NCI-H1105 (cell line): ENCODE measurements around the gene SLC26A3.

Source experiments
- DNase-seq: peaks from one replicate; lab custom pipeline; 2025; lab: John Stamatoyannopoulos, UW

SLC26A3 gene

DNA sequence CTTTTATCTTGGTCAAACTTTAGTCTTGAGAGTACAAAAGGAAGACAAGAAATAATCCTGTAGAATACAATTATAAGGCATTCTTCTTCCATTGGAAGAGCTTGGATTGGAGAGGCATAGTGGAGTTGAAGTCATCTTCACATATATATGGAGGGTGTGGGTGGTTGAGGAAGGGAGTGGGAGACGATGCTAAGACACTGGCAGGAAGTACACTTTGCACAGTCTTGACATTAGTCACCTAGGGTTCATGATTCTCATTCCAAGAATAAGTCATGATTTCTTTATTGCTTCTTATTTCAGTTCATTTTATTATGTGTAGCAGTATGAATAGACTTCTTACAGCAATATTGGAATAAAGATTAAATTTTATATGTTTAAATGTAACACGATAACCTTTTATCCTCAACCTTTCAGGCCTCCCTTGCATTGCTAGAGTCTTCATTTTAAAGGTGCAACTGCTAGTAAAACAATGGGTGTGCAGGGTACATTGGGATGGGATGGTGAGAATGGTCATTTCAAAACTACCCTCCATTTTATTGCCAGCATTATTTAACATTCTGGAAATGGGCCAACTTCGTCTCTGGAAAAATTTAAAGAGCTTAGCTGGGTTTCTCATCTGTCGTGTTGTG, 12.3 kb upstream of the SLC26A3 start:
- no peak for DNase-seq

DNA sequence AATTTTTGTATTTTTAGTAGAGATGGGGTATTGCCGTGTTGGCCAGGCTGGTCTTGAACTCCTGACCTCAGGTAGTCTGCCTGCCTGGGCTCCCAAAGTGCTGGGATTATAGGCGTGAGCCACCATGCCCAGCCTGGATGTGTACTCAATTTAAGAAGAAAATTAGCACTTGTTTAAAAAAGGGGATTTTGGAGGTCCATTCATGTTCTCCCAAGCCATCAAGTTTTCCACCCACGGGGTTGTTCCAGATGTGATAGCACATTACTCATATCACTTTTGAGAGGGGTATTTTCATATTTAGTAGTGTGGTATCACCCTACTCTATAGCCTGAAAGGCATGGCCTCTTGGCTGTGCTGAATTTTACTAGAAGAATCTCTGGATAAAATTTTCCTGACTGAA, 10.5 kb upstream of the SLC26A3 start:
- no peak for DNase-seq

DNA sequence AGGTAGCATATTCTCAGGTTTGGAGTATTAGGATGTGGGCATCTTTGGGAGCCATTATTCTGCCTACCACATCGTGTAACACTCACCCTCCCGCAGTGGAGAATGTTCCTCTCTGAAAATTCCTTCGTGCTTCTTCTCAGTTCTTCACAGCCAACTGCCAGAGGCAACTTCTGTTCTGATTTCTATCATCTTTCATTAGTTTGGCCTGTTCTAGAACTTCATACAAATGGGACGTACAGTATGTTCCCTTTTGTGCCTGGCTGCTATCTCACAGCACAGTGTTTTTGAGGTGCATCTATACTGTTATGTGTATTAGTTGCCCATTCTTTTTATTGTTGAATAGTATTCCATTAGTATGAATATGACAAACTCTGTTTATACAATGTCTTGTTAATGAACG, 8.9 kb upstream of the SLC26A3 start:
- DNase-seq = no peak

DNA sequence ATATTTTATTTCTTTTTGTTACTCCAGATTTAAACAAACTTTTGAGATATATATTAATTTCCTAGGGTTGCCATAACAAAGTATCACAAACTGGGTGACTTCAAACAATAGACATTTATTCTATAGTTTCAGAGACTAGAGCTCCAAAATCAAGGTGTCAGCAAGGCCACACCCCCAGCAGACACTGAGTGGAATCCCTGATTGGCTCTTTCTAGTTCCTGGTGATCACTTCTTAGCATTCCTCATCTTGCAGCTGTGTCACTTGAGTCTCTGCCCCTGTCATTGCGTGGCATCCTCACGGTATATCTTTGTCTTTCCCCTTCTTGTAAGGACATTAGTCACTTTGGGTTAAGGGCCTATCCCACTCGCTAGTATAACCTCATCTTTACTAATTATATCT, 7.6 kb upstream of the SLC26A3 start:
- DNase-seq = no peak

DNA sequence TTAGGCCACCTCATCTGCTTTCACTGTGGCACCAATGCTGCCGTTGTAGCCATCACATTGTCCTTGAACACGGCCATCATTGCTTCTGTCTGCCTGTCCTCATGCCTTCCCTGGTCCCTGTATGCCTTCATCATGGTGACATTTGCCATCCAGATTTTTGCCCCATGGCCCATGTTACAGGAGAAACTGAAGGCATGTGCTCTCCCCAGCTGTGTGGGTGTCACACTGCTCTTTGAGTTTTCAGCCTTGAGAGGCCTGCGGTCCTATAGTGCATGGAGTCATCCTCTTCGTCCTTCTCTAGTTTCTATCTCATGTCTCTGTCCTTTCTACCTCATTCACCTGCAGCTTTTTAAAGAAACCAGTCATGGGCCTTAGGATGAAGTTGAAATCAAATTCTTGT, 6.2 kb upstream of the SLC26A3 start:
- no peak for DNase-seq

DNA sequence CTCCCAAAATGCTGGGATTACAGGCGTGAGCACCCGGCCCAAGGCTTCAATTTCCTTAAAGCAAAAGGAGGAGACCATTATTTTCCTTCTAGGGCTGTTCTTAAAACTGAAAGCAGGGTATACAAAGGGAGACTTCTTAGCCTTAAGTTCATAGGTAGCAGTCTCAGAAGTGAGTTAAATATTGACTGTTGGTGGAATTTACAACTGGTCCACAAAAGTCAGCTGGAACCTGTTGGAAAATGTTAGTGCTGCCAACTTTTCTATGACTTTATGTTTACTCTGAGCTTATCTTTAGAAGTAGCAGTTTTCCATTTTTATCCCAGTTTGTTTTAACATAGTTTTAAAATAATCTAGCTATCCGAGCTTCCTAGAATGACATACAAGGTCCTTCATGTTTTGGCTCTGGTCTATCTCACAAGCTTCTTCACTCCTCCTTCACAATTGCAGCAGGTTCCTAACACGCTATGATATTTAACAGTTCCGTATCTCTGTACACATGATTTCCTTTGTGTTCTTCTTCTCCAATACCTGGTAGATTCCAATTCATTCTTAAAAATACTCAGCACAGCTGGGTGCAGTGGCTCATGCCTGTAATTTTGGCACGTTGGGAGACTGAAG, 3.3 kb downstream of the SLC26A3 start:
- DNase-seq = no peak

DNA sequence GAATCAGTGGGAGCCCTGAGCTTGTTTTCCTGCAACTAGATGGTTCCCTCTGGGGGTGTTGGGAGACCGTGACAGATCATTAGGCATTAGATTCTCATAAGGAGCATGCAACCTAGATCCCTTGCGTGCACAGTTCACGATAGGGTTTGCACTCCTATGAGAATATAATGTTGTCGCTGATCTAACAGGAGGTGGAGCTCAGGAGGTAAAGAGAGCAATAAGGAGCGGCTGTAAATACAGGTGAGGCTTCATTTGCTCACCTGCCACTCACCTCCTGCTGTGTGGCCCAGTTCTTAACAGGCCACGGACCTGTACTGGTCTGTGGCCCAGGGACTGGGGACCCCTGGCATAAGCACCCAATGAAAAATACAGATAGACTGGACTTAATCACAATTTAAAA, 10.7 kb downstream of the SLC26A3 start:
- no peak for DNase-seq

DNA sequence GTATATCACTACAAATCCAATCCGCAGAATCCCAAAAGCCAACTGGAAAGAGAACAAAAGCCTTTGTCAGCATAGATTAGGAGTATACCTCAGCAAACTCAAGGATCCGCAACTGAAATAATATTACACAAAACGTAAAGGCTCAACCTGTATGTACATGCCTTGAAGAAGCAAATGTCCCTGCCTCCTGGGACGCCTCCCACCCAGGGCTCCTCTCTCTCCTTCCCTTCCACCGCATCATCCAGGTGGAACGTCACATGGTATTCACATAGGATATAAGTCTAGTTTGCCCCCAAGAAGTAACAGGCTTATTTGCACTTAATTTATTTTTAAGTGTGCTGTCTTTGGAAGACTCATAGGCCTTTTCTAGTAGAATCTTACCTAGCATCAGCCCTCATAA, 13.4 kb downstream of the SLC26A3 start:
- DNase-seq = no peak

DNA sequence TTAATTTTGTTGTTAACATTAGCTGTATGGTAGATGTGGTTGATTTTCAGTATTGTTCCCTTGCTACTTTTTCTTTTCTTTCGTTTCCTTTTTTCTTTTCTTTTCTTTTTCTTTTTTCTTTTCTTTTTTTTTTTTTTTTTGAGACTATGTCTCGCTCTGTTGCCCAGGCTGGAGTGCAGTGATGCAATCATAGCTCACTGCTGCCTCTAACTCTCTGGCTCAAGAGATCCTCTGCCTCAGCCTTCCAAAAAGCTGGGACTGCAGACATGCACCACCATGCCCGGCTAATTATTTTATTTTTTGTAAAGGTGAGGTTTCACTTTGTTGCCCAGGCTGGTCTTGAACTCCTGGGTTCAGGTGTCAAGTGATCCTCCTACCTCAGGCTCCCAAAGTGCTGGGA, 14.4 kb downstream of the SLC26A3 start:
- no peak for DNase-seq

DNA sequence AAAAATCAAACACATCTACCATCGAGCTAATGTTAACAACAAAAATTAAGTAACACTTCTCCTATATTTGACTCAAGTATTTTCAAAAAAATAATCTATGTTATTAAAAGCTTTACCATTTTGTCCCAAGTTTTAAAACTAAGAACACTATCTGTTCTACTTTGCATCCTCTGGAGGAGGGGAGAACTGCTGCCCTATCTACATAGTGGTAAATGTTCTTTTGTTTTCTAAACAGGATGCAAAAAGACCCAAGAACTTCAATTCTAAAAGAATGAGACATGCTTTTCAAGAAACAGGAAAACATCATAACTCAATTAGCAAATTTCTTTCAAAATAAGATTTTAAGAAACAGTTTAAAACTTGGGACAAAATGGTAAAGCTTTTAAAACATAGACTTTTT, 14.8 kb downstream of the SLC26A3 start:
- DNase-seq = no peak

DNA sequence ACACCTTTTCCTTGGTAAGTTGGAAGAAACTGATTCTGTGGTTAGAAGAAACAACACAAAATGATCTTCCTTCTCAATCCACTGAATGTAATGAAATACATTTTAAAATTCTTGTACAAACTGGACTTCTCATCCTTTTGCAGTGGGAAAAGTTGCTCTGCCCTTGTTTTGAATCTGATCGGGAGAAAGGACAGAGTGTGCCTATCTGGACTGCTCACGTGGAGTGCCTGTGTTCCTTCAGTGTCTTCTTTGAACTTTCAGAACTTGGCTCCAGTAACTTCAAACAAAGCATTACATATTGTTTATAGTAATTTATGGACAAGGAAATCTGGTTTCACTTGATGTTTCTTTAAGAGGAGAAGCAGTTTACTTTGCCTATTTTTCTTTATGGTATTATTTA, 17.1 kb downstream of the SLC26A3 start:
- no peak for DNase-seq

DNA sequence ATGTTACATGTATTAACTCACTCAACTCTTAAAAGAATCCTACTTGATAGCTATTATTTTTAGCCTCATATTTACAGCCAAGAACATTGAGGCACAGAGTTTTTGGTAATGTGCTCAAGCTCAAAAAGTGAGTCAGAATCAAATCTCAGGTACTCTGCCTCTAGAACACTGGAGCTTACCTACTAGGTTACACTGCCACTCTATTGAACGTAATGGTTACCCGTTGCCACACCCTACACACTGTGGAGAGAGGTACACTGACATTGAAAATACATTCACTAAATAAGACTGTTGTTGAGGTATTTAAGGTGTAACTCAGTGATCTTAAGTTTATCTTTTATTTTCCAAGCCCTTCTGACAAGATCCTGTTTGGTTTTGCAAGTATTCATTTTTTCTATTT, 17.9 kb downstream of the SLC26A3 start:
- DNase-seq = no peak

DNA sequence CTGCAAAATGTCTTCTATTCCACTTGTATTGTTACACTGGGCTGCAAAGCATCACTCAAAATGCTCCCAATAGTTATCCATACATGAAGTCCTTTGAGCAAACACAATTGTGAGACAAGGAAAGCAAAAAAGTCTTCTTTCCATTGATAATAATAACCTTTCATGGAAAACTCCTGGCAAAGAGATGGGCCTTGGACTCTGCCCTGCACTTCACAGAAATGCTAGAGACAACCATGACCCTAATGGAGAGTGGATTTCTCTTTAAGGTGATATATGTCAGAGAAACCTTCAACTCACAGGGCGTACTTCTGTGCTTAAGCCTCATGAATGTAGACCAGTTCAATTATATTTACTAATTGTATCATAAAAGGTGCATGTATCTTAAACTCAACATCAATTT, 19.4 kb downstream of the SLC26A3 start:
- no peak for DNase-seq

DNA sequence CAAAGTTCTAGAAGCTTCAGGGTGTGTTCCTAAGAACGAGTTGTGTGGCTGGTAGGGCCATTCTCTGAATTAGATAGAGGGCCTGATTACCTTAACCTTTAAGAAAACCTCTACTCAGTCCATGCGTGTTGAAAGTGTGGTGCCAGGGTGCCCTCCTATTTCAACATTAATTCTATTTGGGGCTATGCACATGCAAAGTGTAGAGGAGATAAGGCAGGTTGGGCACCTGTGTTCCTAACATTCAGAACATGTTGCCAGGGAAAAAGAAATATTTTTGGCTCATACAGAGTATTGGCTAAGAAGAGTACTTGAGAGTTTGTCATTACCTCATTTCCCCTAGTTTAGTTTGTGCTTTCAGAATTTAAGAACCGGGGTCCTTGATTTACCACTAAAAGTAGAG, 20.6 kb downstream of the SLC26A3 start:
- DNase-seq = no peak

DNA sequence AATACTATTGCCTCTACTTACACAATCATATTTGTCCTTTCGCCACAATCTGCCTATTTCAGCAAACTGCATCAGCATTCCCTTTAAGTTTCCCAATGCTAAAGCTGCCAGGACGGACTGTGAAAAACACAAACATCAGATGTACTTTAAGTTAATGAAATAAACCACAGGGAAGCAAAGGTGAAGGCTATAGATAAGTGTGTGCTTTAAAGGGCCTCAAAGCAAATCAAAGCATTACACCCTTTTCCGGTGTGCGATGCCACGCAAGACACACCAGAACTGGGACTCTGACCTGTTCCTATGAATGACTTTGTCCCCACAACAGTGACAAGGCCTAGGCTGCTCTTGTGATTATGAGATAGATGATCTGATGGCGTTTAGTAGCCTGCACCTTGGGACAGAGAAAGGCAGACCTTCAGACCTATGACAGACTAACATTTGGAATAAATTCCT, 23.4 kb downstream of the SLC26A3 start:
- DNase-seq = no peak

DNA sequence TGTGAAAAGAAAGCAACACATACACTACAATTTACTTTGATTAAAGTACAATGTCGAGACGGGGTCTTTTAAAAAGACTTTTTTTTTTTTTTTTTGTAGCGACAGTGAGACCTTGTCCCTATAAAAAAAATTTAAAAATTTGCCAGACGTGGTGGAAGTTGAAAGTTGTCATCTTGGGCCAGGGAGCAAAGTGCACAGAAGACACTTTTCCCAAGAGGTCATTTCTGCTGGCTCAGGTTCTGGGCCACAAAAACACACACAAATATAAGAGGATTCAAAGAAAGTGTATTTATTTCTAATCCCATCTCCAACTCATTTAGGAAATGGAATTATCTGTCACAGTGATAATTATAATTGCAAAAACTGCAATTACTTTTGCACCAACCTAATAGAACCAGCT, 24.7 kb downstream of the SLC26A3 start:
- no peak for DNase-seq

DNA sequence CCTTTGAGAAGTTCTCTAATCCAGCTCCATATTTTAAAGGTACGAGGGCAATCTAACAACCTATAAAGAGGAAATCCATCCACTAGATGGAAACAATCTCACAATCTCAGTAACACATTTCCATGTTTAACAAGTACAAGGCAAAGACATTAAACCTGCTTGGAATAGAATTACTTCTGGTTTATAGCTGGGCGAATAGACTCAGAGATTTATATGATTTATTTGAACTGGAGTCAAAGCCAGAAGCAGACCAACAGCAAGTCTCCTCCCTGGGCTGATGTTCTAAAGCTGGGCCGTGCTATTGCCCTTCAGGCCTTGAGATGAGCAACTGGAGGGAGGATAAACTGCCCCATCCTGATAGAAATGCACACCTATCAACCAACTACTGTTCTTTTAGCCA, 25.3 kb downstream of the SLC26A3 start:
- no peak for DNase-seq

DNA sequence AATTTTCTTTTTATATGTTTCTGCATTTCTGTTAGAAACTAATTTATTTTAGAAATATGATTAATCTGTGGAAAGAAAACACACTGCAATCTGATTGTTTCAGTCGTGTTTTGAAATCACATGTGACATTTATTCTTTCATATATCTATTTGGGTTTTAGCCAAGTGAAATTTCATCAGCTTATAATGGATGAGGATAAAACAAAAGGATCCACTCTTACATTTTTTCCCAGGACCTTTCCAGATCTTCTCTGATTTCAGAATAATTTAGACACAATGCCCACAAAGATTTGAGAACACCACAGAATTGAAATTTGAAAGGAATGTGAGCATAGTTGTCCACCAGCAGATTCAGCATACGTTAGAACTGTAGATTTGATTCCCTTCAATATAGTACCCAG, 30.0 kb downstream of the SLC26A3 start:
- DNase-seq = no peak

DNA sequence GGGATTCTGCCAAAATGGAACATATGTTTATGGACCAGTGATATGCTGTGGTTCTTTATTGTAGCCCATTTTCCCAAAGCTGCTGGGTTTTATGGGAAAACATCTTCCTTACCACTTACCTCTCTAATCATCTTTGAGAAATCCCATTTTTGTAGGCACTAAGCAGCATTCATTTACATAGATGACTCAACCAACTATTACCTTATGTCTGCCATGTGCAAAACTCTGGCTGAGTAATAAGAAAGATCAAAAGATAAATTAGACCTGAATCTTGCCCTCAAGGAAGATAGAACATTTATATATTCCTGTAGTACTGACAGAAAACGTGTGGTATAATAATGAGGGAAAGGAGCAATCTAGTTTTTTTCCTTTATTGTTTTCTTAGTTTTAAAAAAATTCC, 34.8 kb downstream of the SLC26A3 start:
- no peak for DNase-seq

DNA sequence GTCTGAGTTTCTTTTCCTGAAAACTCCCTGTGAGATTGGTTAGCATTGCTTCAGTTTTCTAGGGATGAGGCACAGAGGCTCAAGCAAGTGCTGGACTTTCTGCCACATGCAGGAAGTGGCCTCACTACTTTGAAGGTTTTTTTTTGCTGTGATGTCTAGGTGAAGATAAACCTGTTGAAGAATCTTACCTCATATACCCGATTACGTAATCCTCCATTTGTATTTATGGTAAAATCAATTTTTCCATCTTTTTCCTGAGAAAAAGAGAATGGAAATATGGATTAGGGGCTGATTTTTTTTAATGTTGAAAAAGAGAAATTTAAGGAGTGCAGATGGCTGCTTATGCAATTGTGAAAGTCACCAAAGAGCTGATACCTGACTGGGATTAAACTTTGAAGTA, 35.6 kb downstream of the SLC26A3 start:
- DNase-seq = no peak

DNA sequence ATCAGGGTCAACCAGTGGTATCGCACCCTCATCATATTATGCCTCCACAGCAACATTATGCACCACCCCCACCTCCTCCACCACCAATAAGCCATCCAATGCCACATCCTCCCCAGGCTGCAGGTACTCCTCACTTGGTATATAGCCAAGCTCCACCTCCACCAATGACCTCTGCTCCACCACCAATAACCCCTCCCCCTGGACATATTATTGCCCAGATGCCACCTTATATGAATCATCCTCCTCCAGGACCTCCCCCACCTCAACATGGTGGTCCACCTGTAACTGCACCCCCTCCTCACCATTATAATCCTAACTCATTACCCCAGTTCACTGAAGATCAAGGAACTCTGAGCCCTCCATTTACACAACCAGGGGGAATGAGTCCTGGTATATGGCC, 44.4 kb downstream of the SLC26A3 start:
- no peak for DNase-seq

DNA sequence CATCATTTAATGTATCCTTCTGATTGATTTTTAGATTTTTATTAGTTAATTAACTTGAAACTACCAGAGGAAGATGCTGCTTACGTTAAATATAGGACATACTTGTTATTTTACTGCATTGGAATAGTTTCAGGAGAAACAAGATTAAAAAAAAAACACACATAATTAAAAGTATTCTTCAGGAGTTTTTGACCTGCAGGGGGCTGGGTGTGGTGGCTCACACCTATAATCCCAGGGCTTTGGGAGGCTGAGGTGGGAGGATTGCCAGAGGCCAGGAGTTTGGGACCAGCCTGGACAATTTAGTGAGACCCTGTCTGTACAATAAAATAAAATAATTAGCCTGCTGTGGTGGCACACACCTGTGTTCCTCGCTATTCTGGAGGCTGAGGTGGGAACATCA, 48.4 kb downstream of the SLC26A3 start:
- DNase-seq = no peak

DNA sequence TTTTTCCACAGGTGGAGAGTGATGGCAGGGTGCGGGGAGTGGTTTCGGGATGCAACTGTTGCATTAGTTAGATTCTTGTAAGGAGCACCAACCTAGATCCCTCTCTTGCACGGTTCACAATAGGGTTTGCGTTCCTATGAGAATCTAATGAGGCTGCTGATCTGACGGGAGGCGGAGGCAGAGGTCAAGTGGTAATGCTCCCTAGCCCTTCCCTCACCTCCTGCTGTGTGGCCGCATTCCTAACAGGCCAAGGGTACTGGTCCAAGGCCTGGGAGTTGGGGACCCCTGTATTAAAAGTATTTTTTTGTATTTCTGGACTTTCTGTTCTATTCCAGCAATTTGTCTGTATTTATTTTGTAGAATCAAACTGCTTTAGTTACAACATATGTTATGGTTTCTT, 51.9 kb downstream of the SLC26A3 start:
- no peak for DNase-seq

DNA sequence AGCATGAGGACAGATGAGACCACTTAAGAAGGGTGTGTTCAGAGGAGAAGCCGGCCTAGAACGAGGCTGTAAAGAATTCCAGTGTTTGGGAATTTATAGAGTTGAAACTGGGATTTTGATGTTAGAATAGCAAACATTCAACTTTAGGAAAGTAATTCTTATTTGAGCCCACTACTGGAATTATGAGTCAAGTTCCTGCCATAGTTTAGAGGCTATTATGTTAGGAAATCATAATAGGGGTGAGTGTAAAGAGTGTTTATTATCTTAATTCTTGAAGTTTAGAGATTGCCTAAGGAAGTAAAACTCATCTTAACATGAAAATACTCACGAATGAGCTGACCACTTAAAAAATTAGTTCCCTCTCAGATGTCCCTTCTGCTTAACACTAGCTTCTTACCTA, 57.0 kb downstream of the SLC26A3 start:
- no peak for DNase-seq
